Measurements from ENCODE around the gene RAB4A.
"Not testable (repeated sequence)": the region's sequence is repeated elsewhere in the genome, so short reads cannot be mapped to it uniquely, and the experiment has no call there.

The RAB4A gene

DNA sequence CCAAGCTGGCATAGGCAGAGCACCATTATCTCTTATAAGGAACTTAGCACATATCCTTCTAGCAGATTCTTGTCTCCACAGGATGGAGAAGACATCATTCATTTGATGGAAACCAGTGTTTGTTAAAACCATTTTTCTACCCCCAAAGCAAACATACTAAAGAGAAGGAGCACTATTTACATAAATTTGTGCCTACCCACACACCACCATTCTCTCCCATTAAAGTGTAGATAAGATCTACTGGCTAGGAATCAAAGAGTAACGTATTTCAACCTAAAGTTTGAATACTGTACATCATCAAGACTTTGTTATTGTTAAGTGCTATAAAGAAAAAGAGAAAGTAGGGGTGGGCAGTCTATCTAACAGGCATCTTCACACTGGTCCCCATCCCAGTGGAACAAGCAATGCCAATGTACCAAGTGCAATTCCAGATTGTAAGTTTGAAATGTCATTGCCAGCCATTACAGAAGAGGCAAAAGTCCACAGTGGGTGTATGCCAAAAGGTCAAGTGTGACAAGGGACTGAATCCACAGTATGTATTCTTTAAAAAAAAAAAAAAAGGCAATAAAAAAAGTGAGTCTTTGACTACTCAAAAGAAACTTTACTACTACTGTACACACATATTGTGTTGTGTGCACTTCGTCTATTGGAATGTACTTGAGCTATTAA, 53.1 kb downstream of the RAB4A start:
- H3K9ac ChIP-seq, result no peak overlapping the region
- no peaks in the 10 kb centered on the region for H3K9me3 ChIP-seq (ENCODE audit: control insufficient read depth, low read length)
- no peak overlapping the region for H3K4me3 ChIP-seq (ENCODE audit: low read depth, low read length)
- H3K27ac ChIP-seq, result no peak overlapping the region
- H3K4me2 ChIP-seq (ENCODE audit: low read length), result no peak overlapping the region
- no peaks in the 10 kb centered on the region for H3K36me3 ChIP-seq (ENCODE audit: control insufficient read depth, insufficient read depth, low read length)
- no peaks in the 10 kb centered on the region for H3K79me2 ChIP-seq
- no peaks in the 10 kb centered on the region for H3K27me3 ChIP-seq (ENCODE audit: control insufficient read depth, insufficient read depth, low read length)
- H2AFZ ChIP-seq, result no peak overlapping the region
- H3K4me1 ChIP-seq, result no peaks in the 10 kb centered on the region
- TF ChIP-seq, protein P1, sequence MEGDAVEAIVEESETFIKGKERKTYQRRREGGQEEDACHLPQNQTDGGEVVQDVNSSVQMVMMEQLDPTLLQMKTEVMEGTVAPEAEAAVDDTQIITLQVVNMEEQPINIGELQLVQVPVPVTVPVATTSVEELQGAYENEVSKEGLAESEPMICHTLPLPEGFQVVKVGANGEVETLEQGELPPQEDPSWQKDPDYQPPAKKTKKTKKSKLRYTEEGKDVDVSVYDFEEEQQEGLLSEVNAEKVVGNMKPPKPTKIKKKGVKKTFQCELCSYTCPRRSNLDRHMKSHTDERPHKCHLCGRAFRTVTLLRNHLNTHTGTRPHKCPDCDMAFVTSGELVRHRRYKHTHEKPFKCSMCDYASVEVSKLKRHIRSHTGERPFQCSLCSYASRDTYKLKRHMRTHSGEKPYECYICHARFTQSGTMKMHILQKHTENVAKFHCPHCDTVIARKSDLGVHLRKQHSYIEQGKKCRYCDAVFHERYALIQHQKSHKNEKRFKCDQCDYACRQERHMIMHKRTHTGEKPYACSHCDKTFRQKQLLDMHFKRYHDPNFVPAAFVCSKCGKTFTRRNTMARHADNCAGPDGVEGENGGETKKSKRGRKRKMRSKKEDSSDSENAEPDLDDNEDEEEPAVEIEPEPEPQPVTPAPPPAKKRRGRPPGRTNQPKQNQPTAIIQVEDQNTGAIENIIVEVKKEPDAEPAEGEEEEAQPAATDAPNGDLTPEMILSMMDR (IDR thresholded peaks at IDR 0.05), result no peak

DNA sequence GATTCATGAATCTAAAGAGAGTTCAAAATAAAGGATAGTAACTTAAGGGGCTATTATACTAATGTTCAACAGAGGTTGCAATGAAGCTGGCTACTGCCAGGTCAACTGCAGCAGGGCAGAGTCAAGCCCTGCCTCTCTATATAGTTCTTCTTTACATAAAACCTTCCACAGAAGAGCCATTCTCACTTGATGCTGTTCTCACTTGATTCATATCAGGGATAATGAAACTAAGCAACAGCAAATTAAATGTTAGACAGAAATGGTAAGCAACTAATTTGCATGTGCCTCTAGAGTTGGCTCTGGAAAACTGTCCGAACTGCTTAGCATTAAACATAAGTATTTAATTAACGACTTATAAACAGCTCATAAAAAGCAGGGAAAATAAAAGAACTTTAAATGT, 54.5 kb downstream of the RAB4A start:
- Histone ChIP-seq H2AFZ (no peak overlapping the region), H3K36me3 (ENCODE audit: control insufficient read depth, insufficient read depth, low read length) (no peaks in the 10 kb centered on the region), H3K4me2 (ENCODE audit: low read length) (no peak overlapping the region), H3K27me3 (ENCODE audit: control insufficient read depth, insufficient read depth, low read length) (no peaks in the 10 kb centered on the region), H3K27ac (no peak overlapping the region), H3K9me3 (ENCODE audit: control insufficient read depth, low read length) (no peaks in the 10 kb centered on the region), H3K9ac (no peak overlapping the region), H3K4me1 (no peaks in the 10 kb centered on the region), H3K79me2 (no peaks in the 10 kb centered on the region), H3K4me3 (ENCODE audit: low read depth, low read length) (no peak overlapping the region)
- TF ChIP-seq, protein P1 (IDR thresholded peaks at IDR 0.05), result no peak

DNA sequence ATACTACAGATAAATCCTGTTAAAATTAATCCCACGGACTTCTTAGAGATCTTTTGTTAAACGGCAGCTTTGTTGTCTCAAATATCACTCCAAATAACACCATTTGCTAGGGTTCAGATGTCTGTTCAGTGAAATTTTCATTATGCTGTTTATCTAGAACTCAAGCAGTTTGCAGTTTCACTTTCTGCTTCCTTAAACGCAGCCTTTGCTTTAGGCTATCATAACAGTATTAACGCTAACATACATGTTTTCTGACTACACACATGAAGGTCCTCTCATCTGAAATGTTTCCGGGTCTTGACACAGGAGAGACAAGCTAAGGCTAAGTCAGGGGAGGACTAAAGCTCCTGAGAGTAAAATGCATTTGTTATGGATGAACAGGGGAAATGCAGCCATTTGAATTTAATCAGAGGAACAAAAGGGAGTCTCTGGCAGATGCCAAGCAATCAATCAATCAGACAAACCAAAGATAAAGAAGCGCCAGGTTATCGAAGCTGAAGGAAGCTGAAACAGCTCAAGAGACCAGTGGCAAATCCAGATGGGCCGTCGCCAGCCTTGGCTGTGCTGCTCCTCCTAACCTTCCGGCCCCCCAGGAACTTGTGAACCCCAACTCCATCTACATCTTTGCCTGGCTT, 55.1 kb downstream of the RAB4A start:
- H3K4me3 ChIP-seq (ENCODE audit: low read depth, low read length), result no peak overlapping the region

DNA sequence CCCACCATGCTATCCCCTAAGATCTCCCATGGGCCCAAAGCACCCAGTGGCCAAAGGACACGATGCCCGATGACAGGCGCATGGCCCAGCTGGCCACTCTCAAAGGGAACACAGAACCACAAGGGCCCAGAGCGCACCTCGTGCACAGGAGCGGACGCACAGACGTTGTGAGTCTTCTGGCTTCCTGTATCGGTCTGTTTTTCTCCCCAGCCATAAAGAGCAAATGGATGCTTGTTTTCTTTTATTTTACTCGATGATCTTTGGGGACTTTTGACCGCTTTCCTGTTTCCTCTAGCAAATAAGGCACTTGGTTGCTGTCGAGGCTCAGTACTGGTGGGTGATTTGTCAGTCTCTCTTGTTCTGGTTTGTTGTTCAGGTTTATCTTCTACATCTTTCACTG, 55.7 kb downstream of the RAB4A start:
- Histone ChIP-seq H3K36me3 (ENCODE audit: control insufficient read depth, insufficient read depth, low read length) (no peaks in the 10 kb centered on the region), H3K9ac (no peak overlapping the region), H3K4me2 (ENCODE audit: low read length) (no peak overlapping the region), H3K9me3 (ENCODE audit: control insufficient read depth, low read length) (no peaks in the 10 kb centered on the region), H2AFZ (no peak overlapping the region), H3K4me3 (ENCODE audit: low read depth, low read length) (no peak overlapping the region), H3K27me3 (ENCODE audit: control insufficient read depth, insufficient read depth, low read length) (no peaks in the 10 kb centered on the region), H3K4me1 (no peaks in the 10 kb centered on the region), H3K27ac (no peak overlapping the region), H3K79me2 (no peaks in the 10 kb centered on the region)
- TF ChIP-seq, protein P1 (IDR thresholded peaks at IDR 0.05), result no peak

More for the DNA sequence above, 55.1 kb downstream of the RAB4A start:
- Histone ChIP-seq H3K9ac (no peak overlapping the region), H3K27ac (no peak overlapping the region), H2AFZ (no peak overlapping the region), H3K27me3 (ENCODE audit: control insufficient read depth, insufficient read depth, low read length) (no peaks in the 10 kb centered on the region), H3K9me3 (ENCODE audit: control insufficient read depth, low read length) (no peaks in the 10 kb centered on the region), H3K36me3 (ENCODE audit: control insufficient read depth, insufficient read depth, low read length) (no peaks in the 10 kb centered on the region), H3K4me1 (no peaks in the 10 kb centered on the region), H3K79me2 (no peaks in the 10 kb centered on the region), H3K4me2 (ENCODE audit: low read length) (no peak overlapping the region)
- TF ChIP-seq, protein P1 (IDR thresholded peaks at IDR 0.05), result no peak

DNA sequence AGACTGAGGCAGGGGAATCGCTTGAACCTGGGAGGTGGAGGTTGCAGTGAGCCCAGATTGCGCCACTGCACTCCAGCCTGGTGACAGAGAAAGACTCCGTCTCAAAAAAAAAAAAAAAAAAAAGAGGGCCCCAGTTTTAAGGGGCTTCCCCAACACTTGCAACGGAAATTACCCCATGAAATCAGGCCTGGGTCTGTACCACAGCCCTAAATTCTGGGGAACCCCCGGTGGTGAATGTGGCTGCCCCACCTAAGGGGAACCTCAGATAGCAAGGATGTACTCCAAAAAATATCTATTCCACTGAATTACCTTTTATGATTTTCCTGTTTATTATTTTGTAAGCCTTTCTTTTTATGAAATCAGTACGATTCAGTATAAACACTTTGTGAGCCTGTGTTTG, 56.9 kb downstream of the RAB4A start:
- H3K27ac ChIP-seq; H3K4me2 ChIP-seq (ENCODE audit: low read length); H3K27me3 ChIP-seq (ENCODE audit: control insufficient read depth, insufficient read depth, low read length); H3K36me3 ChIP-seq (ENCODE audit: control insufficient read depth, insufficient read depth, low read length); H3K4me1 ChIP-seq; H3K9ac ChIP-seq; H3K9me3 ChIP-seq (ENCODE audit: control insufficient read depth, low read length); H2AFZ ChIP-seq; H3K79me2 ChIP-seq; H3K4me3 ChIP-seq (ENCODE audit: low read depth, low read length): not testable (repeated sequence)
